Measurements from ENCODE around the gene TOMM5.

The TOMM5 gene

GRCh38 chr9:37592108-37592951, at the start of gene TOMM5:
Gene TOMM5, minus strand, starts transcription at chr9:37592597. Its CDS starts 65 bp downstream, at chr9:37592532.
- peak; percentile 95 for DNase-seq
- Histone ChIP-seq H3K27me3 (replicated peaks) (no peaks in the 10 kb centered on the region), H3K36me3 (replicated peaks) (peaks cover 13% of the 10 kb centered on the region), H3K27ac (peak within 1 kb of the TSS; percentile 81), H3K4me3 (ENCODE audit: low read depth, low read length) (peak within 1 kb of the TSS; percentile 100)
- TF ChIP-seq CTCF (IDR thresholded peaks at IDR 0.05; ENCODE audit: low read depth, low read length, missing control alignments), result no peak
- in situ Hi-C loops (cut with HindIII; ENCODE audit: low pct_ligation_motif_present, low sequenced_read_pairs), result loop anchor here (25.0 kb wide), 1 partner anchor 105 kb away; the partner anchor contains the start of gene POLR1E

GRCh38 chr9:37641331-37641730, 48.9 kb upstream of the TOMM5 start:
- no peak for DNase-seq
- in situ Hi-C loops (cut with HindIII; ENCODE audit: low pct_ligation_motif_present, low sequenced_read_pairs), result loop anchor here (25.0 kb wide), 1 partner anchor 96 kb away; no protein-coding TSS in a partner anchor
- H3K27me3 ChIP-seq (replicated peaks), result peaks cover 24% of the 10 kb centered on the region
- TF ChIP-seq CTCF (IDR thresholded peaks at IDR 0.05; ENCODE audit: low read depth, low read length, missing control alignments), result no peak
- H3K4me3 ChIP-seq (ENCODE audit: low read depth, low read length), result no peak overlapping the region
- H3K27ac ChIP-seq, result no peak overlapping the region
- no peaks in the 10 kb centered on the region for H3K36me3 ChIP-seq (replicated peaks)

- H3K27ac ChIP-seq, result no peak overlapping the region
- no peaks in the 10 kb centered on the region for H3K36me3 ChIP-seq (replicated peaks)
- in situ Hi-C loops (cut with HindIII; ENCODE audit: low pct_ligation_motif_present, low sequenced_read_pairs), result loop anchor here (25.0 kb wide), 1 partner anchor 97 kb away; no protein-coding TSS in a partner anchor
- H3K27me3 ChIP-seq (replicated peaks), result peaks cover 13% of the 10 kb centered on the region
- no peak for TF ChIP-seq CTCF (IDR thresholded peaks at IDR 0.05; ENCODE audit: low read depth, low read length, missing control alignments)
- no peak overlapping the region for H3K4me3 ChIP-seq (ENCODE audit: low read depth, low read length)
- DNase-seq, result no peak
These were observed 47.8 kb upstream of the TOMM5 start for GRCh38 chr9:37640246-37640645.

- DNase-seq, result no peak
- Histone ChIP-seq H3K27me3 (replicated peaks) (peaks cover 13% of the 10 kb centered on the region), H3K4me3 (ENCODE audit: low read depth, low read length) (no peak overlapping the region), H3K36me3 (replicated peaks) (no peaks in the 10 kb centered on the region), H3K27ac (no peak overlapping the region)
- TF ChIP-seq CTCF (IDR thresholded peaks at IDR 0.05; ENCODE audit: low read depth, low read length, missing control alignments), result no peak
- in situ Hi-C loops (cut with HindIII; ENCODE audit: low pct_ligation_motif_present, low sequenced_read_pairs), result loop anchor here (25.0 kb wide), 1 partner anchor 97 kb away; no protein-coding TSS in a partner anchor
These were observed 47.4 kb upstream of the TOMM5 start for GRCh38 chr9:37639841-37640240.

- Histone ChIP-seq H3K4me3 (ENCODE audit: low read depth, low read length) (no peak overlapping the region), H3K27ac (no peak overlapping the region), H3K36me3 (replicated peaks) (no peaks in the 10 kb centered on the region), H3K27me3 (replicated peaks) (peaks cover 13% of the 10 kb centered on the region)
- DNase-seq, result peak; percentile 8
- TF ChIP-seq CTCF (IDR thresholded peaks at IDR 0.05; ENCODE audit: low read depth, low read length, missing control alignments), result no peak
- in situ Hi-C loops (cut with HindIII; ENCODE audit: low pct_ligation_motif_present, low sequenced_read_pairs), result loop anchor here (25.0 kb wide), 1 partner anchor 98 kb away; no protein-coding TSS in a partner anchor
These were observed 46.8 kb upstream of the TOMM5 start for GRCh38 chr9:37639109-37639762.

Data from brain microvascular endothelial cell (primary cell).